Uterus (tissue), 4 donors: ENCODE measurements around the gene ADNP. TPM values are rescaled to one million over a fixed set of nuclear protein-coding genes. Genes with fewer than 3 reads are reported as not detected.

Experiments
- DNase-seq, 2 donors: peaks; one replicate each; pipeline ENCODE4 v3.0.0-alpha.2; 2019 to 2020
- H3K27ac ChIP-seq, 2 donors: fragments of 200-600 bp; sonication (generic); 1 replicate in 1 of 2; 2 replicates in 1 of 2; pipeline ENCODE4 v1.5.1; 2016 to 2018
- H3K27me3 ChIP-seq, 2 donors: fragments of 200-600 bp; sonication (generic); one replicate each; pipeline ENCODE4 v1.5.1; 2018 to 2019; ENCODE audit warnings: control low read depth in 1 of 2
- H3K36me3 ChIP-seq, 2 donors: fragments of 200-600 bp; sonication (generic); one replicate each; pipeline ENCODE4 v1.5.1; 2019; ENCODE audit warnings: control low read depth in 1 of 2
- H3K4me1 ChIP-seq, 2 donors: fragments of 200-600 bp; sonication (generic); one replicate each; pipeline ENCODE4 v1.5.1; 2018 to 2019; ENCODE audit warnings: control low read depth in 1 of 2
- H3K4me3 ChIP-seq, 2 donors: fragments of 200-600 bp; sonication (generic); 1 replicate in 1 of 2; 2 replicates in 1 of 2; pipeline ENCODE4 v1.5.1; 2018 to 2019; ENCODE audit warnings: mild to moderate bottlenecking in 1 of 2
- H3K9me3 ChIP-seq, 2 donors: fragments of 200-600 bp; sonication (generic); one replicate each; pipeline ENCODE4 v1.5.1; 2019; ENCODE audit warnings: control low read depth in 1 of 2
- CTCF ChIP-seq, 4 experiments: fragments of 200-600 bp in 2 of 4; fragments of 450-650 bp in 2 of 4; sonication (generic) in 2 of 4; IDR thresholded peaks; one replicate each; pipeline ENCODE4 v1.5.1; 2016 to 2019; ENCODE audit warnings: antibody characterized with exemption in 4 of 4, mild to moderate bottlenecking in 2 of 4, moderate library complexity in 1 of 4
- POLR2A ChIP-seq, 2 donors: fragments of 450-650 bp; IDR thresholded peaks; one replicate each; pipeline ENCODE4 v1.6.1; 2016; ENCODE audit warnings: antibody characterized with exemption in 2 of 2, mild to moderate bottlenecking in 1 of 2, moderate library complexity in 1 of 2
- intact Hi-C: fragments of 100-400 bp; cut with DNase I; formaldehyde crosslinking; loops from one replicate; pipeline ENCODE4 v1.15.1; 2023; ENCODE audit warnings: low total_unique reads
- total RNA-seq, 4 donors: library from RNA; depleted of rRNA in 3 of 4; stranded (reverse); fragments of >200 nt in 3 of 4; gene quantifications; one replicate each; pipeline versions ENCODE4 v1.1.0 to v1.2.4, GENCODE V29; 2014 to 2023
- donor health status: DM: yes; HTN: yes; CAD: no.

ADNP gene
- total RNA-seq, 4 donors from 2014 or later = 30.6 to 90.1 (median 63.1) TPM

GRCh38 chr20:50928469-50928868 lies 2.8 kb downstream of the ADNP start:
- no peak overlapping the region for H3K4me3 ChIP-seq
- TF ChIP-seq POLR2A (IDR thresholded peaks at IDR 0.05) (no peak), CTCF (IDR thresholded peaks at IDR 0.05) (no peak)
- no peak for DNase-seq
- intact Hi-C loops = loop anchor here (10.0 kb wide), 1 partner anchor 134 kb away; the partner anchor contains the start of gene BCAS4
- no peaks in the 10 kb centered on the region for H3K27me3 ChIP-seq
- no peaks in the 10 kb centered on the region for H3K36me3 ChIP-seq
- H3K4me1 ChIP-seq = peaks cover 7 to 11% of the 10 kb centered on the region in 2 donors
- H3K9me3 ChIP-seq = no peaks in the 10 kb centered on the region
- H3K27ac ChIP-seq = no peak overlapping the region

GRCh38 chr20:50926530-50926929 lies 4.7 kb downstream of the ADNP start:
- DNase-seq = no peak
- Histone ChIP-seq H3K9me3 (no peaks in the 10 kb centered on the region), H3K27me3 (no peaks in the 10 kb centered on the region), H3K4me1 (peaks cover 7 to 19% of the 10 kb centered on the region in 2 donors), H3K36me3 (no peaks in the 10 kb centered on the region), H3K4me3 (no peak overlapping the region), H3K27ac (no peak overlapping the region)
- TF ChIP-seq CTCF (IDR thresholded peaks at IDR 0.05) (no peak), POLR2A (IDR thresholded peaks at IDR 0.05) (no peak)
- intact Hi-C loops = loop anchor here (10.0 kb wide), 1 partner anchor 132 kb away; the partner anchor contains the start of gene BCAS4

- no peak for TF ChIP-seq CTCF (IDR thresholded peaks at IDR 0.05)
- TF ChIP-seq POLR2A (IDR thresholded peaks at IDR 0.05) = no peak
- H3K4me1 ChIP-seq = peaks cover 6 to 28% of the 10 kb centered on the region in 2 donors
Measured at GRCh38 chr20:50924261-50924920, 6.8 kb downstream of the ADNP start.

GRCh38 chr20:50921803-50922501 lies 9.3 kb downstream of the ADNP start:
- no peak overlapping the region for H3K4me3 ChIP-seq
- H3K27ac ChIP-seq = no peak overlapping the region
- no peaks in the 10 kb centered on the region for H3K9me3 ChIP-seq
- no peaks in the 10 kb centered on the region for H3K36me3 ChIP-seq
- intact Hi-C loops = loop anchor here (10.0 kb wide), 1 partner anchor 127 kb away; the partner anchor contains the start of gene BCAS4
- peaks cover 0 to 39% of the 10 kb centered on the region in 2 donors for H3K4me1 ChIP-seq
- no peak for TF ChIP-seq CTCF (IDR thresholded peaks at IDR 0.05)
- TF ChIP-seq POLR2A (IDR thresholded peaks at IDR 0.05) = no peak
- H3K27me3 ChIP-seq = no peaks in the 10 kb centered on the region
- no peak for DNase-seq

More at GRCh38 chr20:50924261-50924920, 6.8 kb downstream of the ADNP start:
- Histone ChIP-seq H3K4me3 (no peak overlapping the region), H3K27ac (no peak overlapping the region), H3K36me3 (no peaks in the 10 kb centered on the region), H3K9me3 (no peaks in the 10 kb centered on the region), H3K27me3 (no peaks in the 10 kb centered on the region)
- DNase-seq = no peak
- intact Hi-C loops = loop anchor here (10.0 kb wide), 1 partner anchor 130 kb away; the partner anchor contains the start of gene BCAS4

GRCh38 chr20:50920997-50921396 lies 10.2 kb downstream of the ADNP start:
- no peak overlapping the region for H3K4me3 ChIP-seq
- TF ChIP-seq CTCF (IDR thresholded peaks at IDR 0.05) (no peak), POLR2A (IDR thresholded peaks at IDR 0.05) (no peak)
- intact Hi-C loops = loop anchor here (10.0 kb wide), 1 partner anchor 126 kb away; the partner anchor contains the start of gene BCAS4
- no peaks in the 10 kb centered on the region for H3K27me3 ChIP-seq
- H3K9me3 ChIP-seq = no peaks in the 10 kb centered on the region
- DNase-seq = no peak
- H3K27ac ChIP-seq = no peak overlapping the region
- peaks cover 0 to 40% of the 10 kb centered on the region in 2 donors for H3K4me1 ChIP-seq
- H3K36me3 ChIP-seq = no peaks in the 10 kb centered on the region
